K562 (cell line): ENCODE data around the gene KPNB1. TPM values are rescaled to one million over a fixed set of nuclear protein-coding genes. Genes with fewer than 3 reads are reported as not detected.

Experiments
- BHLHE40 ChIP-seq: IDR thresholded peaks from 2 replicates; pipeline ENCODE4 v1.6.1; 2011; ENCODE audit warnings: low read length, improper control_type of control experiment
- VEZF1 ChIP-seq: fragments of 200-800 bp; sonication (Bioruptor generic); IDR thresholded peaks from 2 replicates; pipeline ENCODE4 v1.6.1; 2017; ENCODE audit warnings: missing genetic modification characterization, missing compliant biosample characterization
- ZNF12 ChIP-seq: sonication (generic); formaldehyde crosslinking; IDR thresholded peaks from 2 replicates; pipeline ENCODE4 v1.4.0; 2020; ENCODE audit warnings: mild to moderate bottlenecking, missing genetic modification reagents
- polyA plus RNA-seq, 8 experiments: library from polyadenylated mRNA; depleted of rRNA in 4 of 8; stranded (reverse) in 5 of 8; unstranded in 3 of 8; fragments of >200 nt; fragmentation: Nextera tagmentation in 2 of 8; fragmentation: Illumina TruSeq in 1 of 8; extraction: Ambion mirVana in 2 of 8; extraction: Trizol in 1 of 8; gene quantifications; 2 replicates each; pipeline versions ENCODE4 v1.2.1 to v1.2.3, GENCODE V29; 2011 to 2014; ENCODE audit warnings: inconsistent platforms in 1 of 8, missing spikeins in 1 of 8
- total RNA-seq, 7 experiments: library from RNA; depleted of rRNA in 6 of 7; stranded (reverse); fragments of >200 nt in 6 of 7; fragmentation: Illumina TruSeq in 2 of 7; extraction: Trizol in 2 of 7; gene quantifications; 2 replicates each; pipeline versions ENCODE4 v1.2.1 to v1.2.3, GENCODE V29; 2011 to 2021; ENCODE audit warnings: low replicate concordance in 1 of 7
- TF ChIP-seq, protein P1 (sequence below), 2 experiments: fragments of 450-650 bp in 1 of 2; sonication (generic) in 1 of 2; formaldehyde crosslinking in 1 of 2; IDR thresholded peaks; 2 replicates each; pipeline versions ENCODE4 v1.7.1 to v1.9.0; 2016 to 2022; ENCODE audit warnings: inconsistent platforms in 1 of 2, mild to moderate bottlenecking in 1 of 2, missing genetic modification reagents in 1 of 2
- TF ChIP-seq, protein P2 (sequence below): sonication (generic); formaldehyde crosslinking; IDR thresholded peaks from 2 replicates; pipeline ENCODE4 v1.5.0; 2020; ENCODE audit warnings: missing genetic modification reagents

Gene KPNB1
- total and polyA plus RNA-seq, 9 of the 15 experiments (the other 6 are each of a cell fraction or from before 2014, with no cell fraction given) = 154 to 622 (median 354) TPM

DNA sequence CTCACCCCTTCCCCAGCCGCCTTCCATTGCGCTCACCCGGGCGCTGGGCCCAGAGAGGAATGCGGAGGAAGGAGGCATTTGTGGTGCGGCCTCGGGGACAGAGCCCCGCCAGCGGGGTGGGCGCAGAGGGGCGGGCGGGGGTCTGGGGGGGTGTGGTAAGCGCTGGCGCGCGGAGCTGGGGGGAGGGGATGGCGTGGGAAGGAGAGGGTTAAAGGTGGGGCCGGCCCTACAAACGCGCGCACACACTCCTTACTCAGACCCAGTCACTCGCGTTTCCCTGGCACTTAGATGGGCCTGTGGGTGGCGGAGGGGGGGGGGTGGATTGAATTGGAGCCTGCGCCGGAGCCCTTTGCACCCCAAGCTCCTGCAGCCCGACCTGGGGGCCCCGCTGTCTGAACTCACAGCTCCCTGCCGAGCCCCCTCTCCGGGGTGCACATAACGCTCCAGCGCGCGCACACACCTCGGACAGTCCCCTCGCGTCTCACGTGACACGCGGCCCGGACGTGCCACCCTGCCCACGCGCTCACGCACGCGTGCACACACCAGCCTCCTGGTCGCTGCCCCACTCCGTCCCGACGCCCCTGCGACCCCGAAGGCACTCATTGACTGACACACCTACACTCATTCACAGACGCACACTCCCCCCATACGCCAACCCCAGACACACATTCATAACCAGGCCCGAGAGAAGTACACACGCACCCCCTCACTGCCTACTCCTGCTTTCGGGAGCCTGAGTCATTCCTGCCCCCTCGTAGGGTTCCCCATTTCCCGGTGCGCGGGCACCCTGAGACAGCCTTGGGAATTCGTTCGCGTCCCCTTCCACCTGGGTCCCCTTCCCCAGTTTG lies 45.1 kb downstream of the KPNB1 start (continued):
- TF ChIP-seq, protein P1, sequence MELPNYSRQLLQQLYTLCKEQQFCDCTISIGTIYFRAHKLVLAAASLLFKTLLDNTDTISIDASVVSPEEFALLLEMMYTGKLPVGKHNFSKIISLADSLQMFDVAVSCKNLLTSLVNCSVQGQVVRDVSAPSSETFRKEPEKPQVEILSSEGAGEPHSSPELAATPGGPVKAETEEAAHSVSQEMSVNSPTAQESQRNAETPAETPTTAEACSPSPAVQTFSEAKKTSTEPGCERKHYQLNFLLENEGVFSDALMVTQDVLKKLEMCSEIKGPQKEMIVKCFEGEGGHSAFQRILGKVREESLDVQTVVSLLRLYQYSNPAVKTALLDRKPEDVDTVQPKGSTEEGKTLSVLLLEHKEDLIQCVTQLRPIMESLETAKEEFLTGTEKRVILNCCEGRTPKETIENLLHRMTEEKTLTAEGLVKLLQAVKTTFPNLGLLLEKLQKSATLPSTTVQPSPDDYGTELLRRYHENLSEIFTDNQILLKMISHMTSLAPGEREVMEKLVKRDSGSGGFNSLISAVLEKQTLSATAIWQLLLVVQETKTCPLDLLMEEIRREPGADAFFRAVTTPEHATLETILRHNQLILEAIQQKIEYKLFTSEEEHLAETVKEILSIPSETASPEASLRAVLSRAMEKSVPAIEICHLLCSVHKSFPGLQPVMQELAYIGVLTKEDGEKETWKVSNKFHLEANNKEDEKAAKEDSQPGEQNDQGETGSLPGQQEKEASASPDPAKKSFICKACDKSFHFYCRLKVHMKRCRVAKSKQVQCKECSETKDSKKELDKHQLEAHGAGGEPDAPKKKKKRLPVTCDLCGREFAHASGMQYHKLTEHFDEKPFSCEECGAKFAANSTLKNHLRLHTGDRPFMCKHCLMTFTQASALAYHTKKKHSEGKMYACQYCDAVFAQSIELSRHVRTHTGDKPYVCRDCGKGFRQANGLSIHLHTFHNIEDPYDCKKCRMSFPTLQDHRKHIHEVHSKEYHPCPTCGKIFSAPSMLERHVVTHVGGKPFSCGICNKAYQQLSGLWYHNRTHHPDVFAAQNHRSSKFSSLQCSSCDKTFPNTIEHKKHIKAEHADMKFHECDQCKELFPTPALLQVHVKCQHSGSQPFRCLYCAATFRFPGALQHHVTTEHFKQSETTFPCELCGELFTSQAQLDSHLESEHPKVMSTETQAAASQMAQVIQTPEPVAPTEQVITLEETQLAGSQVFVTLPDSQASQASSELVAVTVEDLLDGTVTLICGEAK (IDR thresholded peaks at IDR 0.05) = peak; percentile 32; the same call in 1 of the 2 replicates
- TF ChIP-seq, protein P1 (CRISPR knock-in tag; IDR thresholded peaks at IDR 0.05) = no peak
- TF ChIP-seq BHLHE40 (peak; percentile 91), ZNF12 (no peak), VEZF1 (peak; percentile 28; the same call in 1 of the 2 replicates)
- TF ChIP-seq, protein P2, sequence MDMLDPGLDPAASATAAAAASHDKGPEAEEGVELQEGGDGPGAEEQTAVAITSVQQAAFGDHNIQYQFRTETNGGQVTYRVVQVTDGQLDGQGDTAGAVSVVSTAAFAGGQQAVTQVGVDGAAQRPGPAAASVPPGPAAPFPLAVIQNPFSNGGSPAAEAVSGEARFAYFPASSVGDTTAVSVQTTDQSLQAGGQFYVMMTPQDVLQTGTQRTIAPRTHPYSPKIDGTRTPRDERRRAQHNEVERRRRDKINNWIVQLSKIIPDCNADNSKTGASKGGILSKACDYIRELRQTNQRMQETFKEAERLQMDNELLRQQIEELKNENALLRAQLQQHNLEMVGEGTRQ = peak; percentile 64
